Measurements from ENCODE around the gene DDX20.

The DDX20 gene

GRCh38 chr1:111733992-111734341 is 21.7 kb upstream of the DDX20 start:
- Histone ChIP-seq H3K27ac (peak overlapping the region; percentile 10), H3K4me3 (ENCODE audit: low read depth, low read length) (no peak overlapping the region), H3K36me3 (replicated peaks) (no peaks in the 10 kb centered on the region), H3K27me3 (replicated peaks) (no peaks in the 10 kb centered on the region)
- in situ Hi-C loops (cut with HindIII; ENCODE audit: low pct_ligation_motif_present, low sequenced_read_pairs) = no loop called here
- DNase-seq = no peak
- TF ChIP-seq CTCF (IDR thresholded peaks at IDR 0.05; ENCODE audit: low read depth, low read length, missing control alignments) = no peak

GRCh38 chr1:111734426-111734825 is 21.3 kb upstream of the DDX20 start:
- no peak overlapping the region for H3K4me3 ChIP-seq (ENCODE audit: low read depth, low read length)
- no peaks in the 10 kb centered on the region for H3K27me3 ChIP-seq (replicated peaks)
- in situ Hi-C loops (cut with HindIII; ENCODE audit: low pct_ligation_motif_present, low sequenced_read_pairs) = no loop called here
- no peak overlapping the region for H3K27ac ChIP-seq
- no peak for TF ChIP-seq CTCF (IDR thresholded peaks at IDR 0.05; ENCODE audit: low read depth, low read length, missing control alignments)
- no peaks in the 10 kb centered on the region for H3K36me3 ChIP-seq (replicated peaks)
- no peak for DNase-seq

GRCh38 chr1:111734856-111735255 is 20.8 kb upstream of the DDX20 start:
- no peak overlapping the region for H3K27ac ChIP-seq

GRCh38 chr1:111735321-111735720 is 20.4 kb upstream of the DDX20 start:
- no peaks in the 10 kb centered on the region for H3K27me3 ChIP-seq (replicated peaks)
- no peak for DNase-seq
- no peak overlapping the region for H3K4me3 ChIP-seq (ENCODE audit: low read depth, low read length)
- no peak for TF ChIP-seq CTCF (IDR thresholded peaks at IDR 0.05; ENCODE audit: low read depth, low read length, missing control alignments)
- in situ Hi-C loops (cut with HindIII; ENCODE audit: low pct_ligation_motif_present, low sequenced_read_pairs) = no loop called here
- H3K36me3 ChIP-seq (replicated peaks) = no peaks in the 10 kb centered on the region
- H3K27ac ChIP-seq = no peak overlapping the region

More at GRCh38 chr1:111734856-111735255, 20.8 kb upstream of the DDX20 start:
- TF ChIP-seq CTCF (IDR thresholded peaks at IDR 0.05; ENCODE audit: low read depth, low read length, missing control alignments) = no peak
- Histone ChIP-seq H3K36me3 (replicated peaks) (no peaks in the 10 kb centered on the region), H3K27me3 (replicated peaks) (no peaks in the 10 kb centered on the region), H3K4me3 (ENCODE audit: low read depth, low read length) (no peak overlapping the region)
- DNase-seq = no peak
- in situ Hi-C loops (cut with HindIII; ENCODE audit: low pct_ligation_motif_present, low sequenced_read_pairs) = no loop called here

GRCh38 chr1:111735858-111736544 is 19.7 kb upstream of the DDX20 start:
- Histone ChIP-seq H3K27me3 (replicated peaks) (no peaks in the 10 kb centered on the region), H3K36me3 (replicated peaks) (no peaks in the 10 kb centered on the region), H3K4me3 (ENCODE audit: low read depth, low read length) (no peak overlapping the region), H3K27ac (no peak overlapping the region)
- in situ Hi-C loops (cut with HindIII; ENCODE audit: low pct_ligation_motif_present, low sequenced_read_pairs) = no loop called here
- no peak for TF ChIP-seq CTCF (IDR thresholded peaks at IDR 0.05; ENCODE audit: low read depth, low read length, missing control alignments)
- no peak for DNase-seq
